GM21786 (cell line): ENCODE measurements around the gene KCND2.

ENCODE experiments used
- ATAC-seq: cut with Tn5 transposase; IDR thresholded peaks from one replicate; pipeline ENCODE4 v1.9.1; 2021; ENCODE audit not compliant: unreplicated experiment

Gene KCND2

GRCh38 chr7:120405652-120406051 lies 132.7 kb downstream of the KCND2 start:
- ATAC-seq, result no peak

GRCh38 chr7:120407010-120407409 lies 134.0 kb downstream of the KCND2 start:
- no peak for ATAC-seq

DNA sequence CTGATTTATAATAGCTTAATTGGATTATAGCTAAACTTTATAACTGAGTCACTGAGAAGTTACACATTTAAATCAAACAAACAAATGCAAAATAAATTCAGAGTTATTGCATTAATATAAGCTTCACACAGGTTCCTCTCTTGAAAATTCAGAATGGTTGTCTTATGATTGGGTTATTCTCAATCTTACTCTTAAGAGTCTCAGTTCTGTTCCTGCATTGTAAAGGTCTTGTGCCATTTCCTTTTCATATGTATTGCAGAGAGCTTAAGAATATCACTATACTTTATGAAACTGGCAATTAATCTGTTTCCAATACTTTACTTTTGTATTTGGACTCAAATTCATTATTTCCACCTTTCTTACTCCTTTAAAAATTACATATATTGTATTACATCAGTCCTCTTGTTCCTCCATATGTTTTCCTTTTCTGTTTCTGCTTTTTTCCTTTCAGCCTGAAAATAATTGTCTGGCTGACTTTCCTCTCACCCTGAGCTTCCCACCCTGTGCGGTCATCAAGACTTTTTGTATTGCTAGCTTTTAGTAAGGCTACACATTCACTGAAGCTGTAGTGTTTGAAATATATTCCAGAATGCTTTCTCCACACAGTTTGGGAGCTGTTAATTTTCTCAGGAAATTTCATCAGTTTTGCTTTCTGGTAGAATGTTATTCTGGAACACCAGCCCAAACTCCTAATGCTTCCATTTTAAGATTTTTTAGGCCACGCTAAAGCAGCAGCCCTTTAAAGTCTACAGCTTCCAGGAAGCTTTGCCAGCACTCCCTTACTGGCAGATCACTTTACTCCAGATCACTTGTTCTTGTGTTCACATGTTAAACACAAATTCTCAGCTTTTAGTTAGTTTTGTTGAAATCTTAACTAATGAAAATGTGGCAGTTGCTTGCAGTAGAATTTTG lies 139.4 kb downstream of the KCND2 start:
- peak; percentile 93 for ATAC-seq

DNA sequence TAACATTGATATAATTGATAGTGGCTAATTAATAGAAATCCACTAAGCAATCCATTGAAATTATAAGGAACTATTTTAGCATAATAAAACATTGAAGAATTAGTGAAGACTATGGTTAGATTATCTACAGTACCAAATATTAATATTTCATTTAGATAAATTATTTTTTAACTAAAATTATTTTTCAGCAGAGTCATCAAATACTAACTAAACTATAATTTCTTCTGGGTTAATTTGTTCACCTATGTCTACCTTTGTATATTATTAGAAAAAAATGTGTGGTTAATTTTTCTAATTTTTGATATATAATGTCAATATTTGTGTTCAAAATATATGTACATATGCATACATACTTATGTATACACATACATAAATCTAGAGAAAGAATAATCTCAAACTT lies 140.2 kb downstream of the KCND2 start:
- no peak for ATAC-seq

DNA sequence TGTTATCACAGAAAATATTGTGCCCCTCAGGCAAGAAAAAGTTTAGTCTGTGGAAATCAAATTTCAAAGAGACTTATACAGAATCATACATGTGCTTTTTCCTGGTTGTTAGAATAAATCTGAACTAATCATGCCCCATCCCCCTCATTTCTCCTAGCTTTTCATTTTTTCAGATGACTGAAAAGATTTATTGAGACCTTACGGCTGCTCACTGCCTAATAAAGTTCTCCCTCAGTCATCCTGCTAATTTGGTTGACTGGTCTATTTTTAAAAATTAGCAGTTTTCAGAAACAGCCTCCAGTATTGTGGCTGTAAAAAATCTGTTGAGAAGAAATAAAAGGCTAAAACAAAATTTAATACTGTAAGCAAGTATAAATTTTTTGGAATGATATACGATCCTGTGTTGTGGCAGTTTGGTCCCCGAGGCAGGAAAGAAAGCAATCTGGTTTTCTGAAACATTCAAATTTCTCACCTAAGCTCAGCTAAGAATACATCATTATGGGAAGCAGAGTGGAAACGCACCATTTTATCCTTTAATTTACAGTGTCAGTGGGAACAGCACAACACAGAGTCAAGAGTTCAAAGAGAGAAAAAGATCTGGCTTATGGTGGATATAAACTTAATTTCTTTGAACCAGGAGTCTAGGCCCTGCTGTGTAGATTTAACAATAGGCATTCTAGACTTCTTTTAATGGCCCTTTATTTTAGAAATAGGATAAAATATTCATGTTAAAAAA lies 144.4 kb downstream of the KCND2 start:
- no peak for ATAC-seq

DNA sequence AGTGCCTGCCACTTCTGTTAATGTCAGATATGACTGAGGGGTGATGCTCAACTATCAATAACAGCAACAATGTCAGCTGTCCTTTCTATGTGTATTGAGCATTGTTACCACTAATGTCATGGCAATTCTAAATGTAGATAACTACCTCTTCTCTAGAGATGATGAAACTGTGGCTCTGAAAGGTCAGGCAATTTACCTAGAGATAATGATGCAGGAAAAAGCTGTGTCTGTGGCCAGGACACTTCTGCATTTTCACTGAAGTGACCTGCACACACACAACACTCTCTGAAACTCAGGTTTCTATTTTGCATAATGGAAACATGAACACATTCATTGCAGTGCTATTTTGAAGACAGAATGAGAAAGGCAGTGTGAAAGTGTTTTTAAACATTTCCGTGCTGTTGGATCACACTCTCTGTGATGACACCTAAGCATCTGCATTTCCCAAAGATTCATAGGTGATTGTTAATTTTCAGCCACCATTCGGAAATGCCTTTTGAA lies 148.2 kb downstream of the KCND2 start:
- peak; percentile 94 for ATAC-seq

DNA sequence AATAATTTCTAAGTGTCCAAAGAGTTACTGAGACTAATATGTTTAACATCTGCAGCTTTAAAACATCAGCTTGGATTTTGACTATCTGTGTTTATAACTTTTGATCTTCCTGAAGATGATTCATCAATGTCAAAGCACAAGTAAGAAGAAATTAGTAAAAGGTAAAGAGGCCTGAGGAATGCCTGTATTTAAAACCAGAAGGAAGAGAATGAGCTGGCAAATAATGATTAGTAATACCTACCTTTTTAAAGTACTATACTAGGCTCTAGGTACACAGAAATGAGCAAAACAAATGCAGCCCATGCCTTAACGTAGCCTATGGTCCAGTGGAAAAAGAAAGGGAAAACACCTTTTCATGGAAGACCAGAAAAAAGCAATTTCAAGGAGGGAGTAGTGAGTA lies 158.0 kb downstream of the KCND2 start:
- no peak for ATAC-seq

DNA sequence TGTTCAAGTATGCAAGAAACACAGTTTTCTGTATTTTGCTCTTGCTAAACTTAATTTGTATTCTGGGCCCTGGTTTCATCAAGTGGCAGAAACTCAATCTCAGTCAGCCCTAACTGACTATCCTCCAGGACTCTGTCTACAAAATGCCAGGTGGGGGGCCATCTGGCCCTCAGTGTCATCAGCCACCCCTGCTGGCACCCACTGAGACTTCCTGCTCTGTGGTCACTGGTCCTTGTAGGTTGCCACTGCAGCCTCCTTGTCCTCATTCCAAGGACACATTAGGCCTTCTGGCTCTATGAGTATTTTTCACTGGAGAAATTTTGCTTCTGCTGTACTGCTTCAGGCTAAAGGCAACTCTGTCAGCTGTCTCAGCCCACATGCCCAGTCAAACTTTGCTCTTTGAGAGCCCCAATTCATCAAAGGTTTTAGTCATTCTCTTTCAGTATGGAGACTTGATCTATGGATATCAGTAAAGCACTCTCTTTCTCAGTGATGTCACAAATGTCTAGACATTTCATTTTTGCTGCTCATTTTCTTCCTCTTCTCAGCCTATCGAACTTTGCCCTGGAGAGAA lies 163.6 kb downstream of the KCND2 start:
- no peak for ATAC-seq

GRCh38 chr7:120441850-120442249 lies 168.9 kb downstream of the KCND2 start:
- peak; percentile 91 for ATAC-seq

GRCh38 chr7:120442838-120443237 lies 169.9 kb downstream of the KCND2 start:
- peak; percentile 24 for ATAC-seq

- ATAC-seq, result no peak
Observed at GRCh38 chr7:120444650-120445049, 171.7 kb downstream of the KCND2 start.

DNA sequence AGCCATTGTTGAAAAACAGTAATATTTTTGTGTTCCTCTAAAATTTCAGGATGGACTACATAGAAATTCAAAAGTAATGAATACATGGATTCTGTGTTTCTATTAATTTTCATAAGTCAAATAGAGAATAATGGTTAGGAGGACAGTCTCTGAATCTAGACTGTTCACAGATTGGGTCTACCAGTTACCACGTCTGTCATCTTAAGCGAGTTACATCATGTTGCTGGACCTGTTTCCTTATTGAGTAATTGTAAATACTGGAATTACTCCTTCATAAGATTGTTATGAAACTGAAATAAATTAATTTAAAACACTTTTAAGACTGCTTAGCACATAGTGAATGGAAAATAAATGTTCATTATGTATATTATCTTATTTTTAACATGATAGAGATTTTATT lies 172.3 kb downstream of the KCND2 start:
- no peak for ATAC-seq

- no peak for ATAC-seq
Observed at GRCh38 chr7:120452665-120453064, 179.7 kb downstream of the KCND2 start.

- no peak for ATAC-seq
Observed at GRCh38 chr7:120456699-120457098, 183.7 kb downstream of the KCND2 start.

- ATAC-seq, result peak; percentile 52
Observed at GRCh38 chr7:120460949-120461348, 188.0 kb downstream of the KCND2 start.

DNA sequence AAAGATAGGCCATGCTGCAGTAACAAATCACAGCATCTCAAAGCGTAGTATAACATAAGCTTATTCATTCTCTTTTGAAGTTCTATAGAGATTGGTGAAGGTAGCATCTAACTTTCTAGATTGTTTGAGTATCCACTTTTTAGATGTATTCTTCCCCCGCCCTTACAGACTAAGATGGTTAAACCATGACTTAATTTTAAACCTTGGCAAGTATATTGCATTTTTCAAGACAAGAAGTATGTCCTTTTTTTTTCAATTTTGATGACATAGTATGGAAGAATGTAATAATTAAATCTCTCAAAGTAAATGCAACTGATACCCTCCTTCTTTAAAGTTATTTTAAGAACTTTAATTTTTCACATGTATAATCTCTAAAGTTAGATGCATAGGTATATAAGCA lies 190.0 kb downstream of the KCND2 start:
- ATAC-seq, result no peak

- ATAC-seq, result no peak
Observed at GRCh38 chr7:120464104-120464503, 191.1 kb downstream of the KCND2 start.

DNA sequence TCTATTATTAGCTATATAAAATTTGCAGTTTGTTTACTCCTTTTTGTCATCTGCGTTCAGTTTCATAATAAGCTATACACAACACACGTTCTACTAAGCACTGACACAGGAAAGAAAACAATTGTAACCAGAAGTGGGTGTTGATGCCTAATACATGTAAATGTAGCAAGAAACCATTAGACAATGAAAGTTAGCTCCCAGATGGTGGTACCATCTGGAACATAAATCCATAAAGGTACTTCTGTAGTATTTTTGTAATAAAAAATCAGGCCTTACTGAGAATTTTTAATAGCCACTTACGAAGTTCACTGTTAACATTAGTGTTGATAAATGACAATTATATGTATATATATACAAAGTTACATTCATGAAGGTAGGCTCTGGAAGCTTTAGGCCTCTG lies 194.7 kb downstream of the KCND2 start:
- ATAC-seq, result no peak

DNA sequence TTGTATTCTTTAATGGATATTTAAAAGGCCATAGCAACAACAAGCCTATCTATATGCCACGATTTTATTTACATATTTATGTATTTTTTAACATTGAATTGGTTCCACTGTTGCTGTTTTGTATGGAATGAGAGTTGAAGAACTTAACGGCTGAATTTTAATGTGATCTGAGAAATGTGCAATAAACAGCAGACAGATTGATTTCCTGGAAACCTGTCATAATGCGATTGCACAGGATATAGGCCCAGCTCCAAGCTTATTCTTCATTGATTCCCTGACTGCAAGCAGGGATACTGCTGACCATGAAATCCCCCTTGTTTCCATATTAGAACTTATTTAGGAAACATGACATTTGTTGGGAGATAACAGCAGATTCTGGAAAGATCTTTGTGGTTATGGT lies 195.6 kb downstream of the KCND2 start:
- no peak for ATAC-seq

DNA sequence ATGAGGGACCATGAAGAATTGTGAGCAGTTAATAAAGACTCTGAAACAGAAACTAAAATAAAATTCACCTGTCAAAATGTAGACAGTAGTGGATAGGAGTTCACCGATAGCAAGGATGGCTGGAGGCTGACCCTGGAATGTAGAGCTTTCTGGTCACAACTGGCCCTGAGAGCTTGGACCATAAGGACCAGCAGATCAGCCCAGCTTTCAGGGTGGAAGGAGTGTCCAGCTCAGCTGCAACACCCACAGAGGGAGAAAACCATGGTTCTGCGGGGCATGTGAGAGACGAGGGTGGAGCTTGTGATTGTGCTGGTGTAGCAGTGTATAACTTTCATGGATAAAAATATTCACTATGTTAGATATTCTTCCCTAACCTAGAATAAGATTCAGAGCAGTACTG lies 199.9 kb downstream of the KCND2 start:
- no peak for ATAC-seq

DNA sequence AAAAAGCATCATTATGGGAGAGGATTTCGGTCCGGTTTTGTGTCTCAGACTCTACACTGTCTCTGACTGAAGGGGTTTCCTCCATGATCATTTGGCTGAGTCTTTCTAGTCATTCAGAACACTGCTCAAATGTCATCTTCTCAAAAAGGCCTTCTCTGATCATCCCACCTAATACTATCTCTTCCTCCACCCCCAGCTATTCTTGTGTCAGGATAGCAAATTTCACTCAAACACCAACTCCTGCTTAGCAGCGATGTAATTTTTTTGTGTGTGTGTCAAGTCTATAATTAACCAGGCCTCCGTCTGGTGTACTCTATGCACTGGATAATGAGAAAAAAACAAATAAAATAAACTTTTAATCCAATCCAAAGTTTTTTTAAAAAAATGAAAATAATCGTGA lies 200.4 kb downstream of the KCND2 start:
- no peak for ATAC-seq

- ATAC-seq, result peak; percentile 74
Observed at GRCh38 chr7:120475994-120476393, 203.0 kb downstream of the KCND2 start.
